ENCODE results near the gene SLCO1A2. TPM values are rescaled to one million over a fixed set of nuclear protein-coding genes. Genes with fewer than 3 reads are reported as not detected.

The SLCO1A2 gene
- total RNA-seq, 1 donor from 2014 or later: not detected

DNA sequence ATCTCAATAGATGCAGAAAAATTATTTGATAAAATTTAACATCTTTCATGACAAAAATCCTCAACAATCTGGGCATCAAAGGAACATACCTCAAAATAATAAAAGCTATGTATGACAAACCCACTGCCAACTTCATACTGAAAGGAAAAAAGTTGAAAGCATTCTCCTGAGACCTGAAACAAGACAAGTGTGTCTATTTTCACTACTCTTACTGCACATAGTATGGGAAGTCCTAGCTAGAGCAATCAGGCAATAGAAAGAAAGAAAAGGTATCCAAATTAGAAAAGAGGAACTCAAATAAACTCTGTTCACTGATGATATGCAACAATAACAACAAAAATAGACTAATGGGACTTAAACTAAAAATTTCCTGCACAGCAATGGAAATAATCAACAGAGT, 113.6 kb downstream of the SLCO1A2 start:
- no peak for DNase-seq (ENCODE audit: extremely low read depth, low read depth, low spot score)

DNA sequence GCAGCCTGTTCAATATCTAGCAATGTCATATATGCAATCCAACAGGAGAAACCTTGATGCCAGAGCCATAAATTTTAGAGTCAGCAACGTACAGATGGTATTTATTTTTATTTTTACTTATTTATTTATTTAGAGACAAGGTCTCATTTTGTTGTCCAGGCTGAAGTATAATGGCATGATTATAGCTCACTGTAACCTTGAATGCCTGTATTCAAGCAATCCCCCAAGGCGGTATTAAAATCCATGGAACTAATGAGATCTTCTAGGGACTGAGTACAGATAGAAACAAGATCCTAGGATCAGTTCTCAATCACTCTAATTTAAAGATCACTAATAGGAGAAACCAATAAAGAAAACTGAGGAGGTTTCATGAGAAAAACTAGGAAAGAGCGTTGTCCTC, 114.5 kb downstream of the SLCO1A2 start:
- no peak for DNase-seq (ENCODE audit: extremely low read depth, low read depth, low spot score)

DNA sequence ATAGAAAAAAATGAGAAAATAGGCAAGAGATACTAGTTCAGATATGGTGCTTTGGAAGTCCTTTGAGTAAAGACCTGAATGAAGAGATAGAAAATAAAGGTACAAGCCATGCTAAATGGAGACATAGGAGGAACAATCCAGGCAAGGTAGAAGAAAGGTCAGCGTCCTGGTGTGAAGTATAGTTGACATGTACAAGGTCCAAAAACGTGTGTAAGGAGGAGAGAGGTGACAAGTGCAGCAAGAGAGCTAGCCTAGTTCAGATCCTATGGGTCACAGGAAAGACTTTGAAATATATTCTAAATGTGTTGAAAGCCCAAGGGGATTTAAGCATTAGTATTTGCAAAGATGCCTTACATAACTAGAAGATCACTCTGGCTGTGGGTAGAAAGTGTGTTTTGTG, 115.5 kb downstream of the SLCO1A2 start:
- DNase-seq (ENCODE audit: extremely low read depth, low read depth, low spot score): no peak

Other genes with a start within 250 kb of the SLCO1A2 start
- gene SLCO1B1, start 203.7 kb downstream of the SLCO1A2 start, total RNA-seq: not detected in 2 replicates
- gene IAPP, start 38.0 kb upstream of the SLCO1A2 start, total RNA-seq: not detected in 2 replicates
- gene PYROXD1, start 102.7 kb upstream of the SLCO1A2 start, total RNA-seq: 7.3 and 13.4 TPM in 2 replicates
- 28.5 and 57.8 TPM in 2 replicates for gene RECQL, start 166.7 kb upstream of the SLCO1A2 start, total RNA-seq
- gene GOLT1B, start 166.9 kb upstream of the SLCO1A2 start, total RNA-seq: 23.2 and 30.2 TPM in 2 replicates
- gene SPX, start 191.4 kb upstream of the SLCO1A2 start, total RNA-seq: 0.63 and 0.88 TPM in 2 replicates

Measured in glomerular endothelial cell (primary cell).